Measurements from ENCODE around the gene DGCR8.
"Not testable (repeated sequence)": the region's sequence is repeated elsewhere in the genome, so short reads cannot be mapped to it uniquely, and the experiment has no call there.

The DGCR8 gene

DNA sequence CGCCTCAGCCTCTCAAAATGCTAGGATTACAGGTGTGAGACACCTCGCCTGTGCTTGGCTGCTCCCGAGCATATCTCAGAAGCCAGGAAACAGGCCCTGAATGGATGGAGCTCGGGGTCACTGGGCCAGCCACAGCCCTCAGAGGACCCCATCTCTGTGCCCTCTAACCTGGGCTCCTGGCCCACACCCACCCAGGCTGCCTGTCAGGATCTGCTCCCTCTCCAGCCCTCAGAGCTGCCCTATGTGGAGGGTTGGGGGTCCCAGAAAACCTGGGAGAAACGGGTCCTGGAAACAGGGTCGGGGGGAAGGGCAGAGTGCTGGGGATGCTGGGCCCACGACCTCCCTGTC, 76.0 kb downstream of the DGCR8 start:
- DNase-seq = no peak

- peak; percentile 88 to 89 for DNase-seq
Observed at GRCh38 chr22:20156611-20157429, 76.8 kb downstream of the DGCR8 start.

DNA sequence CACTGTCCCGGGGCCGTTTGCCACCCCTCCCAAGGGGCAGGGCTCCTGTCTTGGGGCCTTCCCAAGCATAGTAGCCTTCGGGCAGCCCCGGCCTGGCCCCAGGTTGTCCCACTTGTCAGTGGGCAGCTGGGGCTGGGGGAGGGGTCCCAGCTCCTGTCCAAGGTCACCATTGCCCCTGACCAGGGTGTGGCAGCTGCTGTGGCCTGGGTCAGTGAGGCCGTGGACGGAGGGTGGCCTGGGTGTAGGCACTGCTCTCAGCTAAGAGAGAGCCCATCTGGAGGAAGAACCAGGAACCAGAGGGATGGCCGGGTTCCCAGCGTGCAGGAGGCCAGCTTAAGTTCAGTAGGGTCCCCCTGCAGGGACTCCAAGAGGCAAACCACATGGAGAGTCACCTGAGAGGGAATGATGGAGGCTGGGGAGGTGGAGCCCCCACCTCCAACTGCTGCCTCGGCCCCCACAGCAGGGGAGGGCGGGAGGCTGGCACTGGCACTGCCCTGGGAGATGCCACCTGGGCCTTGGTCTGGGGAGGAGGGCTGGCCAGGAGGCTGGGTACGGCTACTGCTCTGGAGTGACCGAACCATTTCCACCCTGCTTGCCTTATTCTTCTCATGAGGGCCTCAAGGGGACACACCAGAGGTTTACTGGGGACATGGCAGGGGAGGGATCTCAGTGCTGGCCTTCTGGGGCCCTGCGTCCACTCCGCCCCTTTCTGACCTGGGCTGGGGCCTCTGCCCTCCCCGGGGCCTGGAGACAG, 77.6 kb downstream of the DGCR8 start:
- DNase-seq = no peak

DNA sequence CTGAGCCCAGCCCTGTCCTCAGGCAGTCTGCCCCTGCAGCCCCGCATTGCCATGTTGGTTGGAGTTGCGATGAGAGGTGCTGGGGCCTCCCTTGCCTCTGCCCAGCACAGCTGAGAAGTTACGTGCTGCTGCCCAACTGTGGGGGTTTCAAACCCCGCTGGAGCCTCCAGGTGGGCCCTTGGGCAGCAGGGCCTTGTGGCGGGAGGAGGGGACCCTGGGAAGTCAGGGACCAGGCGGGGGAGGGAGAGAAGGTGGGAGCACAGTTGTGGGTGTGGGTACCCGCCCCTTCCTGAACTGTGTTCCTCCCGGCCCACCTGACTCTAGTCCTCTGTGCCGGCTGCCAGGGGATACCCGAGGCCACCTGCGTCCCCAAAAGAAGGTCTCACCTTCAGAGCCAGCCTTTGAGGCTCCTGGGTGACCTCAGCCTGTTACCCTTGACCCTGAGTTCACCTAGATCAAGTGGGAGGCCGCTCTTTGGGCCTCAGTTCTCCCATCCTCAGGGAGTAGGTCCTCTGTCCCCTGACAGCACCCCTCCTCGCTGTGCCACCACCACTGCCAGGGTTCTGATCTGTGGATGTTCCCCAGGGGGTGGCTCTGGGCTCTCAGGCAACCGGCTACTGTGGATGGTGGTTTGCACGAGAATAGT, 78.5 kb downstream of the DGCR8 start:
- no peak for DNase-seq

DNA sequence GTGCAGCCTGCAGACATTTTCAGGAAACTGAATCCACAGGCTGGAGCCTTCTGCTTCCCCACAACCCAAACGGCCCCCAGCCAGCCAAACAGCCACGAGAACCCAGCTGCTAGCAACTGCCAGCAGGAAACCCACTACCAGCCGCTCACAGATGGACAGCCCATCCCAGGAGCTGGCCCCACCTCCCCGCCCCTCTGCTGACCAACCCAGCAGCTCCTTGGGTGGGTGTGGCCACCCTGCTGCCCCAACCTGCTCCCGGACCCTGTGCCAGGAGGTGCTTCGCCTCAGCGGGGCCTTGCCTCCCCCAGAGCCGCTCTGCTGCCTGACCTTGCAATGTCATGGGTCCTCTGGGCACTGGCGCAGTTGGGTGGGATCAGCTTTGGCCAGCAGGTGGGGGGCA, 79.0 kb downstream of the DGCR8 start:
- DNase-seq = no peak

DNA sequence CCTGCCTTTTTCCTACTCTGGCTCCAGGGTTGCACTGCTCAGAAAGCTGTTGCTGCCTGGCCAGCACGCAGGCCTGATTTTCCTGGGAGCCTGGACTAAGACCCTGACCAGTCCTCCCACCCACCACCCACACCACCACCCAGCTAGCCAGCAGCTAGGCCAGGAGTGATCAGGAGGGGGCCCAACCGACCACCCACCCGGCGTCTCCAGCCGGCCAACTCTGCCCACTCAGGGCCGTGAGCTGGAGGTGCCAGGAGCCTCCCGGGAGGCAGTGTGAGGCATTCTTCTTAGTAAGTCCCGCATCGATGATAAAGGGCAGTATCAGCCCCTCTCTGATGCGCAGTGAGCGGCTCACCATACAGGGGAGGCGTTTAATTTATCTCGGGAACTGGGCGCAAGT, 79.5 kb downstream of the DGCR8 start:
- not testable (repeated sequence) for DNase-seq

- DNase-seq = no peak
Observed at GRCh38 chr22:20160041-20160440, 80.0 kb downstream of the DGCR8 start.
